ENCODE data around the gene USP40.
A peak's percentile ranks its signal among the peaks of the same experiment; 100 is the strongest.

USP40 gene

DNA sequence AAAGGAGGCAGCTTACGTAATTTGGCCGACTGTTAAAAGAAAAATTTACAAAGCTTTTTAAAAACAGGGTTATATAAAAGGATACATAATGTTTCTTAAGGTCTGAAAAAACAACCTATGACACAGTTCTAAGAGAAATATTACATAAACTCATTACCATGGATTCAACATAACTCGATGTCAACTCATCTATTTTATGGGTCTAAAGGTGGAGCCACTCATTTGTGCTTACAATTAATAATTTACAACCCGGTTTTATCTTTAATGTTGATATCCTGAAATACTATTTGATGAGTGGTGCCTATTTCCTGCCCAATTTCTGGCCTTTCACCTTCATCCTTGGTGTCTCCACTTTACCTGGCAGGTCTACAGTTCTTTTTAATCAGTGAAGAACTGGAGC lies 15.1 kb downstream of the USP40 start:
- no peak for DNase-seq (ENCODE audit: low spot score)

GRCh38 chr2:233546774-233547173 lies 19.8 kb downstream of the USP40 start:
- DNase-seq (ENCODE audit: low spot score) = peak; percentile 91

- no peak for DNase-seq (ENCODE audit: low spot score)
Observed at GRCh38 chr2:233546101-233546500, 20.5 kb downstream of the USP40 start.

- no peak for DNase-seq (ENCODE audit: low spot score)
Observed at GRCh38 chr2:233544200-233544610, 22.4 kb downstream of the USP40 start.

- DNase-seq (ENCODE audit: low spot score) = no peak
Observed at GRCh38 chr2:233542507-233542906, 24.1 kb downstream of the USP40 start.

GRCh38 chr2:233538741-233539140 lies 27.8 kb downstream of the USP40 start:
- DNase-seq (ENCODE audit: low spot score) = no peak

DNA sequence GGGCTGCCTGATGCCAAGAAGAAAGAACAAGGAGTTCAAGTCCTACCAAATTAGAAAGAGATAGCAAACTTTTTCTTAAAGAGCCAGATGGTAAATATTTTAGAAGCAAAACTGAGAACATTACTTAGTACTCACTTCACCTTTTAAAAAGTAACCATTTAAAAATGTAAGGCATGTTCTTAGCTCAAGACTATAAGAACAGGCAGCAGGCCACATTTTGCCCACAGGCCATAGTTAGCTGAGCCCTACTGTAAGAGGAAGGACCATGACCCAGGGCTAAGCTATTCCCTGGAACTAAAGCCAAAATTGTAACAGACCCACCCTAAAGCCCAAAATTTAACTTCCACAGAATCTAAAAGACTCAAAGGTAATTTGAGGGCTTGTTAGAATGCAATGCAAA lies 31.3 kb downstream of the USP40 start:
- no peak for DNase-seq (ENCODE audit: low spot score)

DNA sequence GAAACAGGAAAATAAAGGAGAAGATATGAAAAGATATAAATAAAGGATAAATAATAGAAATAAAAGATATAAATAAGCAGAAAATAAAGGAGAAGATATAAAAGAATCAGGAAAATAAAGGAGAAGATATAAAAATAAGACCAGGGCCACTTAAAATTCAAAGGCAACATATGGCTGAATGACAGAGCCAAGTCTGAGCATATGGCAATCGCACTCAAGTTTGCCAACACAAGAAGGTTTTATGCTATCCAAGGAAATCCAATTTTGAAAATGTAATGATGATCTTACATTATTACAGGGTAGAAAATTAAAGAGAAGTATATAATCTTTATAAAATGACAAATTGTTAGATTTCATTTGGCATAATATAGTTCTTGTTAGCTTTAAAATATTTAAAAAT lies 33.6 kb downstream of the USP40 start:
- DNase-seq (ENCODE audit: low spot score) = peak; percentile 71

- DNase-seq (ENCODE audit: low spot score) = no peak
Observed at GRCh38 chr2:233531955-233532354, 34.6 kb downstream of the USP40 start.

GRCh38 chr2:233530381-233530780 lies 36.2 kb downstream of the USP40 start:
- no peak for DNase-seq (ENCODE audit: low spot score)

- no peak for DNase-seq (ENCODE audit: low spot score)
Observed at GRCh38 chr2:233528182-233528581, 38.4 kb downstream of the USP40 start.

GRCh38 chr2:233525791-233526190 lies 40.8 kb downstream of the USP40 start:
- DNase-seq (ENCODE audit: low spot score) = no peak

DNA sequence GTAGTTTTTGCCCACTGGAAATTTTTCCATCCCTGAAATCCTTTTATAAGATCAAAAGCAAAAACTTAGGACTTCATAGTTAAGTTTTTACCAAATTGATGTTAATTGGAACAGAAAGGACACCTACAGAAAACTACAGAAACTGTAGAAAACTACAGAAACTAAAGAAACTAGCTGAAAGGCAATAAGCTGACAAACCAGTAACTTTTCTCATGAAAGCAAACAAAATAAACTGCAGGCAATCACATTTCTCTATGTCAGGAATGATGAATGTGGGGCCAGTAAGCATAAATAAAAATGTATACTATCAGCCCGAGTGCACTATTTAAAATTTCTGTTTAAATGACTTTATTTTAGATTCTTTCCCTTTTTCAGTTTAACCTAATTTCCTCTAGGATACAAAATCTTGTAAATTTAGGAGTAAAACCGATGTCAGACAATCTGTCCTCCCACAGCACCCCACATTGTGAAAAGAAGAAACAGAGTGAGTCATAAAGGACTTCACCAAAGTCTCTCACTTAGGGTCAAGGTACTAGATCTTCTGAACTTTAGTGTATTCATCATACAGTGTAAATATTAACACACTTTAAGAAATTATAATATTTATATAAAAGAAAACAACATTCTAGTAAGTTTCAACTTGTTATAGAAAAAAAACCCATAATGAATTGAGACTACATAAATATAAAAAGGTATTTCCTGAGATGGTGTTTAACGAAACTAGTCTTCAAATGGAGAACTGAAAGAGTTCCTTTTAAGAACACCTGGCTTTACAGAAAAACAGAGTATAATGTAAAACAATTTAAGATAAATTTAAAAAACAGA lies 46.6 kb downstream of the USP40 start:
- DNase-seq (ENCODE audit: low spot score) = no peak

- peak; percentile 2 for DNase-seq (ENCODE audit: low spot score)
Observed at GRCh38 chr2:233513953-233514655, 52.5 kb downstream of the USP40 start.

DNA sequence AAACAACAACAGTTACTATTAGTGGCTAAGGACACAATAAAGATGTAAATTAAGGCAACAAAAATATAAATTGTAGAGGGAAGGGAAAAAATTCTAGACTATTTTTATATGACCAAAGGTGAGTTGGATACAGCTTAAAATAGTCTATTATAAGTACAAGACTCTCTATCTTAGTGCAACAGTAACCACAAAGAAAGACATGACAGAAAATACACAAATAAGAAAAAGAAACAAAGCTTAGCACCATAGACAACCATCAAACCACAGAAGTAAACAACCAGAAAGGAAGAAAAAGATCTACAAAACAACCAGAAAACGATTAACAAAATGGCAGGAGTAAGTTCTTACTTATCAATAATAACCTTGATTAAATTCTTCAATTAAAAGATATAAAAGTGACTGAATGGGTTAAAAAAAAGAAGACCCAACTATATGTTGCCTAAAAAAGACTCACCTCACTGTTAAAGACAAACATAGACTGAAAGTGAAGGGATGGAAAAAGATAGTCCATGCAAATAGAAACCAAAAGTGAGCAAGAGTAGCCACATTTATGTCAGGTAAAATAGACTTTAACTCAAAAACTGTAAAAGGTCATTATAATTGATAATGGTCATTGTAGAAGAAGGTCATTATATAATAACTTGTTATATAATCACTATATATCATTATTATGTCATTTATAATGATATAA lies 62.5 kb downstream of the USP40 start:
- DNase-seq (ENCODE audit: low spot score) = no peak

- DNase-seq (ENCODE audit: low spot score) = no peak
Observed at GRCh38 chr2:233503481-233503880, 63.1 kb downstream of the USP40 start.

- DNase-seq (ENCODE audit: low spot score) = no peak
Observed at GRCh38 chr2:233501198-233502076, 65.1 kb downstream of the USP40 start.

DNA sequence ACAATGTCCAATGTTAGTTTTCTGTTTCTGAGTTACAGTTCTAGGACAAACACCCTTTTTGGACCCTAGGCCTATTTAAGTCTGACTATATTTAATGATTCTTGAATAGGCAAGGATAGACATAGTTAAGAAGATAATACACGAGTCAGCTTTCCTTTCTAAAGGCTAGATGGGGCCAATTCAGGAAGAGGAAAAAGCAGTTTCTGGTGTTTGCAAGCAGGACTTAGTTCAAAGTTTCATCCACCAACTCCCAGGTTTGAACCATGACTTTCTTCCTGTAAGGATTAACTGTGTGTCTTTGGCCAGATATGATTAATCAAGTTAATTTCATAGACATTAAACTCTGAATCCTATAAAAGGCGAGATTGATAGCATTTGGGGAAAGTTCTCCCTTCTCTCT lies 66.7 kb downstream of the USP40 start:
- DNase-seq (ENCODE audit: low spot score) = no peak

GRCh38 chr2:233498126-233498525 lies 68.5 kb downstream of the USP40 start:
- no peak for DNase-seq (ENCODE audit: low spot score)

- DNase-seq (ENCODE audit: low spot score) = no peak
Observed at GRCh38 chr2:233497692-233498091, 68.9 kb downstream of the USP40 start.

DNA sequence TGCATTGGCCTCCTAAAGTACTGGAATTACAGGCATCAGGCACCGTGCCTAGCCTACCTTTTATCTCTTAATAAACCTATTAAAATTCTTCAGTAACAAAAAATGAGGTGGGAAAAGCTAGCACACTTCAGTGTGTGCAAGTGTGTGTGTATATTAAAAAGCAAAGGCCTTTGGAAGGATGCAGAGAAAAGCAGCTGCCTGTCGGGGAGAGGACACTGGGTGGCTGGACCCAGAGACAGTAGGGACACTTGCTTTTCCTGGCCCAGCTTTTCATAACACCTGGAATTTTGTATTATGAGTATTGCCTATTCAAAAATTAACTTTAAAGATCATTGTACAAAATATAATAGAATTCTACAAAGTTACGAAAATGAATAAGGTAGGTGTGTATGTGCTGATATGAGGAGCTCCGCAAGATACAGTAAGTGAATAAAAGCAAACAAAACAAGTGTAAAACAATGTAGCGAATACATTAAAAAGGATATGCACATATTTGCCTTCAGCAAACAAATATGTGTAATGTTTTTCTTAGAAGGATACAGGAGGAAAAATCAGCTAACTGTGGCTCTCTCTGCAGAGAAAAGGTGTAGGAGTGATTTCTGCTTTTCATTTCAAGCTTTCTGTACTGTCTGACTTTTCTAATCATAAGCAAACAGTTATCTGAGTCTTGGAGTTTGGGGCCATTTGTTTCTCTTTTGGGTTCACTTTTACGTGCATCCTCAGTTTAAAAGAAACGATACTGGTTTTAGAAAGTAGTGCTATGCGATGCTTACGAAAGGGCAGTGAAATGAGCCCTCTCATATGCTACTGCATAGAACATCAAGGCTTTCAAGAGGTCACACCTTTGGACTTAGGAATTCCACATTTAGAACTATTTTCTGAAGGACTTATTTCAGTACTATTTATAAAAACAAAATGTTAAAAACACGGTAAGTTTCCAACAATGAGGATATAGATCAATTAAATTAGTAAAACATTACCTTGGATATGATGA lies 70.8 kb downstream of the USP40 start:
- DNase-seq (ENCODE audit: low spot score) = no peak

All from cerebellar cortex (tissue), 1 donor.